Dedifferentiated amniotic fluid mesenchymal stem cell (primary cell): ENCODE results near the gene NOTCH1.

Experiments
- DNase-seq: peaks from one replicate; pipeline ENCODE4 v3.0.0-alpha.2; 2016; ENCODE audit errors: extremely low spot score

The NOTCH1 gene

GRCh38 chr9:136531904-136532798 lies 13.7 kb downstream of the NOTCH1 start:
- no peak for DNase-seq

DNA sequence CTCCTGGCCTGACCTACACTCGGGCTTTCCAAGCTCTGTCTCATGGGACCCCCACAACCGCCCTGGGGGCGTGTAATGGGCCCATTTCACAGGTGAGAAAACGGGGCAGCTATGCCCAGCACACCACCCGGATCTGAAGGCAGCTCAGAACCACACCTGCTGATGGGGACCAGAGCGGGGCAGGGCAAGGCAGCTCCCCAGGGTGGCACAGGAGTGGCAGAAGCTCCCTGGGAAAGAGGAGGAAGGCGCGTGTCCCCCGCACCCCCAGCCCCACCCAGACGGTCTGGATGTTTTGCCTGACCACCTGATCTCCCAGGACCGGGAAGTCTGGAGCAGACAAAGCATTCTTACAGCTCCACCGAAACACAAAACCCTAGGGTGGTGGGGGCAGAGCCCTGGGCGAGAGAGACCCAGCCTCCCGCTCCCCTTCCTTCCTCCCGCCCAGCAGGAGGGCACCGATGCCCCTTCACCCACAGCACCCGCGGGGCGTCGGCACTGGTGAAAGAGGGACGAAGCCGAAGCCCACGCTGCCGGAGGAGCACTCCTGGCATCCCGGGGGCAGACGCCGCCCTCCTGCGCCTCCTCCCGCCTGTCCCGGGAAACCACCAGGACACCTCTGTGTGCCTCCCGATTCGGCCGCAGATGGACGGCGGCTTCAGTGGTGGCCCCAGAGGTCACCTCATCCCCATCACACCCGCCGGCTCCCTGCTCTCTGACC lies 14.5 kb downstream of the NOTCH1 start:
- DNase-seq = no peak

- DNase-seq = no peak
These were observed 15.3 kb downstream of the NOTCH1 start for GRCh38 chr9:136530461-136531089.

GRCh38 chr9:136529516-136530460 lies 16.1 kb downstream of the NOTCH1 start:
- DNase-seq = no peak

DNA sequence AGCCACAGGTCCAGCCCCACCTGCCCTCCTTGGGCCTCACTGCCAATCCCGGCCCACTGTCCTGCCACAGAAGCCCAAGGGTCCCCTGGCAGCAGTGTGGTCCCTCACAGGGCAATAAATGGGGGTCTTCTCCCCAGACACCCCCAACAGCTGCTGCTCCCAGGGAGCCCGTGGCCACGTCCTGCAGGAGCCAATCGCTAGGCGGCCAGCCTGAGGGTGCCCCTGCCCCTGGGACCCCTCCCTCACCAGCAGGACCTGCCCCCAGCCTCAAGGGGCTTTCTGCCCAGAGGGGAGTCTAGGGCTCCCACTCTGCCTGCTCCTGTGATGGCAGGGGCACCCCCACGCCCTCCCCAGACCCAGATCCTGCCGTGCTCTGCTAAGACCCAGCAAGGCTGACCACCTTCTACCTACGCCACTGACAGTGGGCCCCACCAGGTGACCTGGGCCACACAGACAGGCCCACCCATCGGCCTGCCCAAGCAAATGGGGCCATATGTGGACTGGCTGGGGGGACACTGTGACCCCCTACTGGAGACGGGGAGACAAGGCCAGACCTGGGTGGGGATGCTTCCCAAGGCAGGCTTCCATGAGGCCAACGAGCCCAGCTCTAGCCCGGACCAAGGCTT lies 17.0 kb downstream of the NOTCH1 start:
- DNase-seq = no peak

- DNase-seq = no peak
These were observed 17.8 kb downstream of the NOTCH1 start for GRCh38 chr9:136527721-136528710.

GRCh38 chr9:136527131-136527530 lies 18.7 kb downstream of the NOTCH1 start:
- DNase-seq = no peak

DNA sequence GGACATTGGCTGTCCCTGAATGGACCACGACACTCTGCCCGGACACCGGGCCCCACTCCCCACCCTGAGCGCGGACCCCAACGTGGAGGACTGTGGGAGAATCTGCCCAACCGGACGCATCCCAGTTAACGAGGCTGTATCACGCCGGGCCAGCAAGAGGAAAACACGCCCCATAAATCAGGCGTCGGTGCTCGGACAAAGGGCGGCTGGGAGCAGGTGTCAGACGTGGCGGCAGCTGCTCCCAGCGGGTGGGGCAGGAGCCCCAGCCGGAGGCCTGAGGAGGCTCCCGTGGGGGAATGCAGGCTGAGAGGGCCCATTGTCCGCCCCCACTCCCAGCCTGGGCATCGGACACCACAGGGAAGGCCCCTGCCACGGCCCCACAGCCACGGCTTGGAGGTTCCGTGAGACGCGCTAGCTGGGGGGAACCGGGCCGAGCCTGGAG lies 19.2 kb downstream of the NOTCH1 start:
- DNase-seq = no peak

GRCh38 chr9:136525841-136526499 lies 19.9 kb downstream of the NOTCH1 start:
- DNase-seq = no peak

DNA sequence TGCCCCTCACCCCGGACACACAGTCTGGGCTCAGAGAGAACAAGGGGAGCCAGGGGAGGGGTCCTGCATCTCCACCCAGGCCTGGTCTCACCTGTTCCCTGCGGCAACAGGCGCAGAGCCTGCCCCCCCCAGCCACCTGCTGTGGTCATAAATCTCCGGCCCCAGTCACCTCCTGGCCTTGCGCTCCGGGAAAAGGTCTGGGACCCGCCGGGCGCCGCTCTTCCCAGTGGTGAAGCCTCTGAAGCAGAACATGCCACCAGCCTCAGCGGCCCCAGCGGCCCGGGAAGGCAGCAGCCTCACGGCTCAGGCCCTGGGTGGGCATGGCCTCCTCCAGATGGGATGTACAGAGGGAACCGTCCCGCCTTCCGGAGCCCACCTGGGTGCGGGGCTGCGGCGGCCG lies 20.6 kb downstream of the NOTCH1 start:
- no peak for DNase-seq

DNA sequence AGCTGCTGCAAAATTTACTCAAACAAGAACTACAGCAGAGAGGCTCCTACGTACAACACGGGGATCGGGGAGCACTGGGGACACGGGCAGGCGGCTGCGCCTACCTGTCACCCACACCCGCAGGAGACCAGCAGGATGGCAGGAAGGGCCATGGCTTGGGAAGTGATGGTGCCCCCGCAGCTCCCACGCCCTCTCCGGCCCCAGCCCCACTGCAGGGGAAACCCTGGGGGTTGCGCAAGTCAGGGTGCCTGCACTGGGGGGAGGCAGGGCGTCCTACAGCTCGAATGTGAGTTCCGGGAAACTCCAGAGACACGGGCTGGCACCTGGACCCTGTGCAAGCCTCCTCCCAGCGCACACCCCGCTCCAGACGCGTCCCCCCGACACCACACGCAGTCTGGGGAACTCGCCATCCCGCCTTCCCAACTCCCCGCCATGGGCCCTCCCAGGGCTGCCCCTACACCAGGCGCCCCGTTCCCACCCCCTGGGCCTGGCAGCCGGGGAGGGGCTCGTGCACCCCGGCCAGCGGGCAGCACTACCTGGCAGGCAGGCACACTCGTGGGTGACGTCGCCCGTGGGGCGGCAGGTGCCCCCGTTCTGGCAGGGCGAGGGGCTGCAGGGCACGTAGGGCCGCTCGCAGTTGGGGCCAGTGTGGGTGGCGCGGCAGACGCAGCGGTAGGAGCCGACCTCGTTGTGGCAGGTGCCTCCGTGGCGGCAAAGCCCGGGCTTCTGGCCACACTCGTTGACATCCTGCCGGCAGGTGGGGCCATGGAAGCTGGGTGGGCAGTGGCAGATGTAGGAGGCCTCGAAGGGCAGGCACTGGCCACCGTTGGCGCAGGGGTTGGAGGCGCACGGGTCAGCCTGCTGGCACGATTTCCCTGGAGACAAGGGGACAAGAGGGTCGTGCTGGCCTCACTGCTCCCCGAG lies 23.3 kb downstream of the NOTCH1 start:
- no peak for DNase-seq

GRCh38 chr9:136521537-136521936 lies 24.3 kb downstream of the NOTCH1 start:
- no peak for DNase-seq

- DNase-seq = no peak
These were observed 25.8 kb downstream of the NOTCH1 start for GRCh38 chr9:136520053-136520540.

DNA sequence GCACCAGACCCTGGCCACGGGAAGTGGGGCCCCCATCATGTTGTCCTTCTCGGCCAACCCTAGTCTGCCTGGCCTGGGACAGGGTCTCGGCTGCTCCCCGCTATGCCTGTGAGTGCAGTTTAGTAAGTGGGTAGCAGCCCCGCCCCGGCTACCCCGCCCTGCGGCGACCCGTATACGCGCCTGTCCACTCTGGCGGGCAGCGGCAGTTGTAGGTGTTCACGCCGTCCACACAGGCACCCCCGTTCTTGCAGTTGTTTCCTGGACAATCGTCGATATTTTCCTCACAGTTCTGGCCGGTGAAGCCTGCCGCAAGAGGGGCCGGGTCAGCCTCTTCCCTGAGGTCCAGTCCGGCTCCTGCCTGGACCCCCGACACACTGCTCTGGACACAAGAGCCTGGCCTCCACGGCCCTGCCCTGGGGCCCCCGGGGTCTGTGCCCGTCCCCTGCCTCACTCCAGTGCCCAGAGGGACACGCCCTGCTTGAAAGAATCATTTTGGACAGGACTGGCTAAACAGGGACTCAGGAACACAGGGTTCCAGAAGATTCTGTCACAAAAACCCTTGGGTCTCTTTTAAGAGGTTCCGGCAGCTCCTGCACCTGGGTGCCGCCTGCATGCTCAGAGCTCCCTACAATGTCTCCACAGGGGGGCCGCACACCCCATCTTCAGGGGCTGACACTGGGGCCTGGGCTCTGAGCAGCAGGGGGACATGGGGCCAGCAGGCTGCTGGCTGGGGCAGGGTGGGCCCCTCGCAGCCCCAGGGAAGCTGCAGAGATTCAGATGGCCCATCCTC lies 26.4 kb downstream of the NOTCH1 start:
- no peak for DNase-seq

- no peak for DNase-seq
These were observed 27.2 kb downstream of the NOTCH1 start for GRCh38 chr9:136518623-136519022.

GRCh38 chr9:136517950-136518349 lies 27.9 kb downstream of the NOTCH1 start:
- DNase-seq = no peak
